Activated T-helper 17 cell treated with anti-CD3 and anti-CD28 coated beads, Interleukin-2, amount 50 U/mL, for 72 hours (primary cell): ENCODE results near the gene SACM1L. TPM values are rescaled to one million over a fixed set of nuclear protein-coding genes. Genes with fewer than 3 reads are reported as not detected.
"Not testable (repeated sequence)": the region's sequence is repeated elsewhere in the genome, so short reads cannot be mapped to it uniquely, and the experiment has no call there.

Source experiments
- ATAC-seq: fragments of 150-1000 bp; cut with Tn5 transposase; replicated peaks from 2 replicates; pipeline ENCODE4 v1.10.0; 2021; ENCODE audit warnings: mild to moderate bottlenecking, moderate library complexity
- H3K27ac Mint-ChIP-seq: one replicate; pipeline ENCODE4 v1.8.0; 2022; ENCODE audit warnings: mixed read lengths
- H3K27me3 Mint-ChIP-seq: one replicate; pipeline ENCODE4 v1.8.0; 2022; ENCODE audit warnings: mixed read lengths
- H3K36me3 Mint-ChIP-seq: one replicate; pipeline ENCODE4 v1.8.0; 2022; ENCODE audit warnings: low read depth, mild to moderate bottlenecking, mixed read lengths
- H3K4me1 Mint-ChIP-seq: one replicate; pipeline ENCODE4 v1.8.0; 2022; ENCODE audit warnings: mixed read lengths
- H3K4me3 Mint-ChIP-seq: one replicate; pipeline ENCODE4 v1.8.0; 2022; ENCODE audit warnings: mild to moderate bottlenecking, mixed read lengths
- H3K9me3 Mint-ChIP-seq: one replicate; pipeline ENCODE4 v1.8.0; 2022; ENCODE audit warnings: mixed read lengths
- total RNA-seq, 2 donors: library from RNA; stranded (reverse); gene quantifications; one replicate each; pipeline ENCODE4 v1.2.3, GENCODE V29; 2022

SACM1L gene
- total RNA-seq, 2 donors from 2014 or later = 49.2 to 57.4 TPM

- Mint-ChIP-seq H3K36me3 (peaks cover 79% of the 10 kb centered on the region), H3K27ac (peak overlapping the region; percentile 99), H3K27me3 (no peaks in the 10 kb centered on the region), H3K9me3 (no peaks in the 10 kb centered on the region), H3K4me1 (peaks cover 66% of the 10 kb centered on the region), H3K4me3 (peak overlapping the region; percentile 85)
- no peak for ATAC-seq
These were observed 3.7 kb downstream of the SACM1L start for GRCh38 chr3:45692866-45693265.

- H3K27ac Mint-ChIP-seq = peak overlapping the region; percentile 99
- H3K27me3 Mint-ChIP-seq = no peaks in the 10 kb centered on the region
- peak overlapping the region; percentile 85 for H3K4me3 Mint-ChIP-seq
- H3K4me1 Mint-ChIP-seq = peaks cover 59% of the 10 kb centered on the region
- H3K9me3 Mint-ChIP-seq = no peaks in the 10 kb centered on the region
- peak; percentile 41 for ATAC-seq
- peaks cover 77% of the 10 kb centered on the region for H3K36me3 Mint-ChIP-seq
These were observed 4.8 kb downstream of the SACM1L start for GRCh38 chr3:45693941-45694521.

GRCh38 chr3:45695166-45695565 is 6.0 kb downstream of the SACM1L start:
- not testable (repeated sequence) for H3K27me3 Mint-ChIP-seq, ATAC-seq, H3K9me3 Mint-ChIP-seq
- H3K27ac Mint-ChIP-seq = peak overlapping the region; percentile 99
- H3K36me3 Mint-ChIP-seq = peaks cover 82% of the 10 kb centered on the region
- H3K4me1 Mint-ChIP-seq = peaks cover 57% of the 10 kb centered on the region
- H3K4me3 Mint-ChIP-seq = peak overlapping the region; percentile 85

- no peak for ATAC-seq
- Mint-ChIP-seq H3K27me3 (no peaks in the 10 kb centered on the region), H3K36me3 (peaks cover 74% of the 10 kb centered on the region), H3K4me1 (peaks cover 26% of the 10 kb centered on the region), H3K4me3 (no peak overlapping the region), H3K9me3 (no peaks in the 10 kb centered on the region), H3K27ac (no peak overlapping the region)
These were observed 11.4 kb downstream of the SACM1L start for GRCh38 chr3:45700570-45701073.

- ATAC-seq = no peak
- peaks cover 74% of the 10 kb centered on the region for H3K36me3 Mint-ChIP-seq
- H3K27me3 Mint-ChIP-seq = no peaks in the 10 kb centered on the region
- no peaks in the 10 kb centered on the region for H3K9me3 Mint-ChIP-seq
- no peak overlapping the region for H3K4me3 Mint-ChIP-seq
- peaks cover 28% of the 10 kb centered on the region for H3K4me1 Mint-ChIP-seq
- no peak overlapping the region for H3K27ac Mint-ChIP-seq
These were observed 12.1 kb downstream of the SACM1L start for GRCh38 chr3:45701172-45701867.

- H3K27me3 Mint-ChIP-seq = no peaks in the 10 kb centered on the region
- H3K4me3 Mint-ChIP-seq = no peak overlapping the region
- ATAC-seq = no peak
- peaks cover 20% of the 10 kb centered on the region for H3K4me1 Mint-ChIP-seq
- no peak overlapping the region for H3K27ac Mint-ChIP-seq
- peaks cover 81% of the 10 kb centered on the region for H3K36me3 Mint-ChIP-seq
- H3K9me3 Mint-ChIP-seq = no peaks in the 10 kb centered on the region
These were observed 15.2 kb downstream of the SACM1L start for GRCh38 chr3:45704301-45704943.

- no peak overlapping the region for H3K4me3 Mint-ChIP-seq
- no peaks in the 10 kb centered on the region for H3K27me3 Mint-ChIP-seq
- peaks cover 87% of the 10 kb centered on the region for H3K36me3 Mint-ChIP-seq
- H3K4me1 Mint-ChIP-seq = peaks cover 20% of the 10 kb centered on the region
- ATAC-seq = peak; percentile 40
- H3K9me3 Mint-ChIP-seq = no peaks in the 10 kb centered on the region
- peak overlapping the region; percentile 51 for H3K27ac Mint-ChIP-seq
These were observed 16.9 kb downstream of the SACM1L start for GRCh38 chr3:45705839-45706808.

GRCh38 chr3:45711931-45712330 is 22.7 kb downstream of the SACM1L start:
- Mint-ChIP-seq H3K36me3 (peaks cover 89% of the 10 kb centered on the region), H3K4me3 (no peak overlapping the region), H3K27ac (no peak overlapping the region), H3K4me1 (peaks cover 10% of the 10 kb centered on the region), H3K27me3 (no peaks in the 10 kb centered on the region), H3K9me3 (no peaks in the 10 kb centered on the region)
- no peak for ATAC-seq

- Mint-ChIP-seq H3K27me3 (no peaks in the 10 kb centered on the region), H3K9me3 (no peaks in the 10 kb centered on the region), H3K36me3 (peaks cover 89% of the 10 kb centered on the region), H3K4me3 (no peak overlapping the region), H3K27ac (no peak overlapping the region), H3K4me1 (peaks cover 10% of the 10 kb centered on the region)
- ATAC-seq = no peak
These were observed 23.4 kb downstream of the SACM1L start for GRCh38 chr3:45712434-45713110.

- peaks cover 92% of the 10 kb centered on the region for H3K36me3 Mint-ChIP-seq
- H3K4me1 Mint-ChIP-seq = peaks cover 10% of the 10 kb centered on the region
- H3K27me3 Mint-ChIP-seq = no peaks in the 10 kb centered on the region
- no peak overlapping the region for H3K4me3 Mint-ChIP-seq
- no peak for ATAC-seq
- peak overlapping the region; percentile 2 for H3K27ac Mint-ChIP-seq
- H3K9me3 Mint-ChIP-seq = no peaks in the 10 kb centered on the region
These were observed 26.7 kb downstream of the SACM1L start for GRCh38 chr3:45715945-45716344.

- no peaks in the 10 kb centered on the region for H3K27me3 Mint-ChIP-seq
- H3K36me3 Mint-ChIP-seq = peaks cover 88% of the 10 kb centered on the region
- no peaks in the 10 kb centered on the region for H3K9me3 Mint-ChIP-seq
- peaks cover 10% of the 10 kb centered on the region for H3K4me1 Mint-ChIP-seq
- H3K27ac Mint-ChIP-seq = peak overlapping the region; percentile 2
- H3K4me3 Mint-ChIP-seq = no peak overlapping the region
- ATAC-seq = peak; percentile 32
These were observed 27.7 kb downstream of the SACM1L start for GRCh38 chr3:45716790-45717336.

GRCh38 chr3:45719655-45720487 is 30.7 kb downstream of the SACM1L start:
- H3K27ac Mint-ChIP-seq = no peak overlapping the region
- H3K4me1 Mint-ChIP-seq = peaks cover 15% of the 10 kb centered on the region
- peaks cover 90% of the 10 kb centered on the region for H3K36me3 Mint-ChIP-seq
- H3K9me3 Mint-ChIP-seq = no peaks in the 10 kb centered on the region
- H3K27me3 Mint-ChIP-seq = no peaks in the 10 kb centered on the region
- ATAC-seq = no peak
- H3K4me3 Mint-ChIP-seq = no peak overlapping the region

GRCh38 chr3:45724911-45725310 is 35.7 kb downstream of the SACM1L start:
- no peak overlapping the region for H3K27ac Mint-ChIP-seq
- H3K9me3 Mint-ChIP-seq = no peaks in the 10 kb centered on the region
- H3K4me1 Mint-ChIP-seq = peaks cover 11% of the 10 kb centered on the region
- ATAC-seq = no peak
- H3K27me3 Mint-ChIP-seq = no peaks in the 10 kb centered on the region
- no peak overlapping the region for H3K4me3 Mint-ChIP-seq
- H3K36me3 Mint-ChIP-seq = peaks cover 91% of the 10 kb centered on the region
